Heart right ventricle (tissue), 16 donors: ENCODE measurements around the gene NBDY. TPM values are rescaled to one million over a fixed set of nuclear protein-coding genes. Genes with fewer than 3 reads are reported as not detected.
"Not testable (repeated sequence)": the region's sequence is repeated elsewhere in the genome, so short reads cannot be mapped to it uniquely, and the experiment has no call there.

Experiments
- ATAC-seq, 8 donors: fragments of 200-7000 bp; cut with Tn5 transposase; one replicate each; pipeline ENCODE4 v1.9.1; 2020; ENCODE audit warnings: mild to moderate bottlenecking in 8 of 8, moderate library complexity in 8 of 8, moderate number of reproducible peaks in 1 of 8
- DNase-seq, 2 donors: peaks; one replicate each; pipeline ENCODE4 v3.0.0-alpha.2; 2020
- H3K27ac ChIP-seq, 10 donors: fragments of 200-600 bp; sonication (generic) in 2 of 10; one replicate each; pipeline versions ENCODE4 v1.5.0 to v1.8.0; 2020 to 2022; ENCODE audit warnings: mild to moderate bottlenecking in 3 of 10
- H3K27me3 ChIP-seq, 7 donors: fragments of 200-600 bp; one replicate each; pipeline ENCODE4 v1.8.0; 2021 to 2022; ENCODE audit warnings: mild to moderate bottlenecking in 2 of 7
- H3K36me3 ChIP-seq, 9 donors: fragments of 200-600 bp; sonication (generic) in 1 of 9; one replicate each; pipeline versions ENCODE4 v1.5.0 to v1.8.0; 2020 to 2022; ENCODE audit warnings: mild to moderate bottlenecking in 2 of 9
- H3K4me1 ChIP-seq, 9 donors: fragments of 200-600 bp; sonication (generic) in 1 of 9; one replicate each; pipeline versions ENCODE4 v1.5.0 to v1.8.0; 2020 to 2022; ENCODE audit warnings: mild to moderate bottlenecking in 4 of 9
- H3K4me3 ChIP-seq, 10 donors: fragments of 200-600 bp; sonication (generic) in 2 of 10; one replicate each; pipeline versions ENCODE4 v1.5.0 to v1.8.0; 2020 to 2022; ENCODE audit warnings: mild to moderate bottlenecking in 7 of 10, moderate library complexity in 2 of 10
- H3K9me3 ChIP-seq, 11 donors: fragments of 200-600 bp in 10 of 11; sonication (generic) in 2 of 11; one replicate each; pipeline versions ENCODE4 v1.5.0 to v1.8.0; 2013 to 2022; ENCODE audit warnings: mild to moderate bottlenecking in 2 of 11, control low read depth in 1 of 11, moderate library complexity in 1 of 11
- CTCF ChIP-seq, 9 donors: fragments of 200-600 bp; sonication (generic) in 2 of 9; IDR thresholded peaks; one replicate each; pipeline versions ENCODE4 v1.5.0 to v1.8.0; 2021 to 2022; ENCODE audit warnings: antibody characterized with exemption in 9 of 9, mild to moderate bottlenecking in 5 of 9, moderate library complexity in 1 of 9
- WGBS, 2 donors: extraction: QIAGEN DNeasy Blood & Tissue Kit; methylation state at CpG; one replicate each; pipeline ENCODE4 v1.1.7; 2013; ENCODE audit warnings: inconsistent platforms in 1 of 2; 5-methylcytosine and 5-hydroxymethylcytosine counted together
- intact Hi-C, 10 donors: fragments of 100-400 bp; cut with DNase I; formaldehyde crosslinking; loops; one replicate each; pipeline versions ENCODE4 v1.11.1 to v1.14.2; 2022
- polyA plus RNA-seq, 2 donors: library from polyadenylated mRNA; stranded (reverse); fragments of 200-250 nt; gene quantifications; one replicate each; pipeline ENCODE4 v1.2.3, GENCODE V29; 2013
- total RNA-seq, 10 donors: library from RNA; stranded (reverse); fragmentation: NEBNext Ultra II Directional in 3 of 10; extraction: Animal tissue kit (Norgen Biotek cat#: 25700) in 3 of 10; gene quantifications; one replicate each; pipeline versions ENCODE4 v1.2.1 to v1.2.4, GENCODE V29; 2021 to 2023
- donor health status: Arrhythmogenic right ventricular cardiomyopathy.
- donor health status: ischemic (EF 13 %, LVEDD 7.1; RV severe dilation, severe dysfunction).
- donor health status: healthy with polysubstance abuse.
- donor health status: DM: no; HTN: yes; CAD: no.
- donor health status: DM: no; HTN: no; CAD: no.
- donor health status: ischemic (EF 25% LVEDD 6.9; RV normal size, moderate dysfunction).
- donor health status: ischemic (EF 25% LVEDD 5.7; RV mildly dilated, moderate dysfunction).
- donor health status: healthy.
- donor health status: DM: yes; HTN: yes; CAD: no.
- donor health status: Ischemic cardiomyopathy.
- donor health status: ischemic (EF 35%, LVEDD 5.7; RV mildly dilated, moderate dysfunction).
- donor health status: nonischemic (EF 11% LVEDD 7.7; RV severe dilation, severe dysfunction).
- donor health status: DM: yes; HTN: yes; CAD: no.
- donor health status: PGD.
- donor health status: ischemic (EF 29% LVEDD 5.4; RV normal size, mild dysfunction).
- donor health status: nonischemic (EF 23%, LVEDD 6.1; RV moderate dilation, normal function).

The NBDY gene
- total and polyA plus RNA-seq, 12 donors = 11.4 to 36.7 (median 25.7) TPM

GRCh38 chrX:56778099-56778923, 49.3 kb downstream of the NBDY start:
- not testable (repeated sequence) for DNase-seq

GRCh38 chrX:56778924-56779468, 50.0 kb downstream of the NBDY start:
- H3K27me3 ChIP-seq, H3K27ac ChIP-seq, H3K4me3 ChIP-seq, DNase-seq, H3K36me3 ChIP-seq, H3K9me3 ChIP-seq, intact Hi-C loops: not testable (repeated sequence)
- WGBS, 2 donors = no CpG with 5 or more reads among the region's 24 CpGs
- peak in 6 of 8 donors; percentile 9 to 91 (median 51) for ATAC-seq
- H3K4me1 ChIP-seq = peaks cover 0 to 23% (median 0%) of the 10 kb centered on the region in 9 donors

More at GRCh38 chrX:56778099-56778923, 49.3 kb downstream of the NBDY start:
- H3K27ac ChIP-seq, H3K27me3 ChIP-seq, H3K4me3 ChIP-seq, H3K9me3 ChIP-seq, intact Hi-C loops, H3K36me3 ChIP-seq: not testable (repeated sequence)
- ATAC-seq = peak; percentile 67 to 87 (median 72)
- H3K4me1 ChIP-seq = peaks cover 0 to 23% (median 0%) of the 10 kb centered on the region in 9 donors
- WGBS, 2 donors = no CpG with 5 or more reads among the region's 32 CpGs

DNA sequence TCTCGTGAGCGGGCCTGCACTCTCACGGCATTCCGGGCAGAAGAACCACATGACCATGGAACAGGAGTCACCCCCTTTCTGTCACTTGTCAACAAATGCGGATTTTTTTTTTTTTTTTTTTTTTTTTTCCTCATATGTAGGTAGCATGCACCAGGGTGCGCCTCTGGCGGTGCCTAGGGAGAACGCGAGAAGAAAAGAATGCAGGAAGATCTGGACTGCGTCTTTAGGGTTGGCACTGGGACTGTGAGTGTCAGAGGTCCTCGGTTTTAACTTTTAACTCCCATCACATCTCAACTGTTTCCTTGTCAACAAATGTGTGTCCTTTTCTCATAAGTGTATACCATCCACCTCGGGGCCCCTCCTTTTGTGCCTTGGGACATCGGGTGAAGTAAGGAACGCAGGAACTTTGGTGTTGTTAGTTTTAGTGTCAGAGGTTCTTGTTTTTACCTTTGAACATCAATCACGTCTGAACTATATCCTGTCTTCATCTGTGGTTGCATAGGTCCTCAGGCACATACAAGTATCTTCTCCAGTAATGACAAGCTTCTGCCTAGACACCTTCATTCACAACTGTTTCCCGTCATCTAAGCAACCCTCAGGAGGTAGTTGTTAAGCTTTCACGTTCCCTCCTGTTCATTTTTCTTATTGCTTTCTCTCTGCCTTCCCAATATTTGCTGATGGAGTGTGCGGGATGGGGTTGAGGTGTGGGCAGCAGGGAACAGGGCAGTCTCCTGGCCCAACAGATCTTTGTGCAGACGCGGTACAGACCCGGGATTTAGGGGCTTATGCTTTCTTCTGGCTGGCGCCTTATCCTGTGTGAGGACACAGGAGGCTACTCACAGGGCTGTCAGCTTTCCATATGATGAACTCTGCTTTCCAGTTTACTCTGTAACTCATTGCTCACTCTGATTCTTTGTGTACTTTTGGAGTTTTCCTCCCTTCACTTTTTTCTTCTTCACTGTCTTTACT, 51.9 kb downstream of the NBDY start:
- intact Hi-C loops, DNase-seq, H3K27me3 ChIP-seq, H3K36me3 ChIP-seq, H3K9me3 ChIP-seq, ATAC-seq, H3K4me3 ChIP-seq, H3K27ac ChIP-seq: not testable (repeated sequence)
- 87 to 90% methylated on average over 11 to 16 of the region's 22 CpGs for WGBS, 2 donors
- peaks cover 0 to 23% (median 0%) of the 10 kb centered on the region in 9 donors for H3K4me1 ChIP-seq

DNA sequence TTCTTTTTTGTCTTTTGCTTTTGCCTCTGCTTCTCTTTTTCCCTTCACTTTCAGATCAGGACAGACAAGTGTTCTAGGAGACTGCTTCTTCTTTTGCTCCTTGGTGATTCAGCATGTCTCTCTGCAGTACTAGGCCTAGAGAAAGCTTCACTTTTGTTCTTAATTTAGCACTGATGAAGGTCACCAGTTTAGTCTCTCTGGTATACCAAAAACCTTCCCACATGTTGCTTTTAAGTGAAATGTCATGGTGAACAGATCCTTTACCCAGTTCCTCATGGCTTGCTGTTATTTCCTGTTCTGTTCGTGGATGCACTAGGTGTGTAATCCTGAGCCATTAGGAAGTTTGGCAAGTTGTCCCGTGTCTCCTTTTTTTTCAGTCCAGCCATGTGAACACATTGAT, 53.3 kb downstream of the NBDY start:
- WGBS, 2 donors = 57 to 65% methylated on average over 2 of the region's 2 CpGs
- DNase-seq = no peak
- ATAC-seq = no peak
- Histone ChIP-seq H3K9me3 (no peaks in the 10 kb centered on the region), H3K27me3 (no peaks in the 10 kb centered on the region), H3K4me1 (peaks cover 0 to 23% (median 0%) of the 10 kb centered on the region in 9 donors), H3K36me3 (no peaks in the 10 kb centered on the region), H3K4me3 (no peak overlapping the region), H3K27ac (peak overlapping the region in 1 of 10 donors; percentile 85)
- TF ChIP-seq CTCF (IDR thresholded peaks at IDR 0.05) = no peak
- intact Hi-C loops = no loop called here

DNA sequence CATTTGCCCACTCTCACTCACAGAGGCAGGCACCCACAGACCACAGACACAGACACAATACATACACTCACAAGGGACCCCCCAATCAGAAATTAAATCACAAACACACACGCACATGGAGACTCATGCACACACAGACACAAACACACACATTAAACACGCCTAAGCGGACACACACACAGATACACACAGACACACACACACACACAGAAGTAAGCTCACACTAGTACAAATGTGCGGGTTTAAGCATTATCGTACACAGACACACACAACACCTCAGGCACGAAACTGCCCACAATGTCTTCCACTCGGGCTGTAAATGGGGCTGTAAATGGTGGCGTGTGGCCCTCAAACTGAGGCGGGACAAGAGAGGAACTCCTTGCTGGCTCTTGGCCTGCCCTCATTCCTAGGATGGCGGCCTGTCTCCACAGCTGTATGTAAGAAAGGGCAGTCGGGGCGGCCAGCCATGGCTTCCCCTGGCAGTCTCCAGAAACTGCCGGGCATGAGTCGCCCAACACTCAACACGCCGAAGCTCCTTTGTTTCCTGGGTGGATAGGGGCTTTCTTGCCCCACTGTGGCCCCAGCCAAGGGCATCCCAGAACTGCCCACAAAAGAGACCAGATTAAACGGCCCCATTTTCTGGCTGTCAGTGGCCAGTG, 53.9 kb downstream of the NBDY start:
- peak overlapping the region in 3 of 10 donors; percentile 76 to 85 (median 83) for H3K27ac ChIP-seq
- peak overlapping the region in 3 of 10 donors; percentile 32 to 52 (median 40) for H3K4me3 ChIP-seq

More for the DNA sequence above, 53.9 kb downstream of the NBDY start:
- no peak for TF ChIP-seq CTCF (IDR thresholded peaks at IDR 0.05)
- Histone ChIP-seq H3K27me3 (no peaks in the 10 kb centered on the region), H3K36me3 (peaks cover 0 to 3% (median 0%) of the 10 kb centered on the region in 9 donors), H3K9me3 (no peaks in the 10 kb centered on the region), H3K4me1 (peaks cover 0 to 25% (median 0%) of the 10 kb centered on the region in 9 donors)
- DNase-seq (no peak), ATAC-seq (peak in 1 of 8 donors; percentile 32)
- WGBS, 2 donors = 96 to 98% methylated on average over 16 to 17 of the region's 17 CpGs
- intact Hi-C loops = no loop called here
